ENCODE results near the gene PELI3. TPM values are rescaled to one million over a fixed set of nuclear protein-coding genes. Genes with fewer than 3 reads are reported as not detected.
A peak's percentile ranks its signal among the peaks of the same experiment; 100 is the strongest.

PELI3 gene
- polyA plus RNA-seq, 4 donors: 4.8 to 6.9 (median 6.1) TPM

GRCh38 chr11:66473167-66473566, 6.5 kb downstream of the PELI3 start:
- no peak for DNase-seq (ENCODE audit: low read depth in 4 of 4, low spot score in 3 of 4)

GRCh38 chr11:66473608-66474515, 7.2 kb downstream of the PELI3 start:
- DNase-seq (ENCODE audit: low read depth in 4 of 4, low spot score in 3 of 4): no peak

DNA sequence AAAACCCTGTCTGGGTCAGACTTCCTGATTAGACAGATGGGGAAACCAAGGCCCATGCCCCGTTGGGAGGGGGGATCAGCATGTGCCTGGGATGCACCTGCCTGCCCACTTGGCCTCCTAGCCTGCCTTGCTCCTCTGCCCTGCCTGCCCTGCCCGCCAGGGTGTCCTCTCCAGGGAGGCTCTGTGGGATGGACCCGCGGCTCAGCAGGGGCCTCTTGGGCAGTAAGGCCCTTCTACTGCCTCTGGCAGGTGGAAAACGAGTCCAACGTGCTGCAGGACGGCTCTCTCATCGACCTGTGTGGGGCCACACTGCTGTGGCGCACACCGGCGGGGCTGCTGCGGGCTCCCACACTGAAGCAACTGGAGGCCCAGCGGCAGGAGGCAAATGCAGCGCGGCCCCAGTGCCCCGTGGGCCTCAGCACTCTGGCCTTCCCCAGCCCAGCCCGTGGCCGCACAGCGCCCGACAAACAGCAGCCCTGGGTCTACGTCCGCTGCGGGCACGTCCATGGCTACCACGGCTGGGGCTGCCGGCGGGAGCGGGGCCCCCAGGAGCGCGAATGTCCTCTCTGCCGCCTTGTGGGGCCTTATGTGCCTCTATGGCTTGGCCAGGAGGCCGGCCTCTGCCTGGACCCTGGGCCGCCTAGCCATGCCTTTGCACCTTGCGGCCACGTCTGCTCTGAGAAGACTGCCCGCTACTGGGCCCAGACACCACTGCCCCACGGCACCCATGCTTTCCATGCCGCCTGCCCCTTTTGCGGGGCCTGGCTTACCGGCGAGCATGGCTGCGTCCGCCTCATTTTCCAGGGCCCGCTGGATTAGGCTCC, 8.9 kb downstream of the PELI3 start:
- no peak for DNase-seq (ENCODE audit: low read depth in 4 of 4, low spot score in 3 of 4)

DNA sequence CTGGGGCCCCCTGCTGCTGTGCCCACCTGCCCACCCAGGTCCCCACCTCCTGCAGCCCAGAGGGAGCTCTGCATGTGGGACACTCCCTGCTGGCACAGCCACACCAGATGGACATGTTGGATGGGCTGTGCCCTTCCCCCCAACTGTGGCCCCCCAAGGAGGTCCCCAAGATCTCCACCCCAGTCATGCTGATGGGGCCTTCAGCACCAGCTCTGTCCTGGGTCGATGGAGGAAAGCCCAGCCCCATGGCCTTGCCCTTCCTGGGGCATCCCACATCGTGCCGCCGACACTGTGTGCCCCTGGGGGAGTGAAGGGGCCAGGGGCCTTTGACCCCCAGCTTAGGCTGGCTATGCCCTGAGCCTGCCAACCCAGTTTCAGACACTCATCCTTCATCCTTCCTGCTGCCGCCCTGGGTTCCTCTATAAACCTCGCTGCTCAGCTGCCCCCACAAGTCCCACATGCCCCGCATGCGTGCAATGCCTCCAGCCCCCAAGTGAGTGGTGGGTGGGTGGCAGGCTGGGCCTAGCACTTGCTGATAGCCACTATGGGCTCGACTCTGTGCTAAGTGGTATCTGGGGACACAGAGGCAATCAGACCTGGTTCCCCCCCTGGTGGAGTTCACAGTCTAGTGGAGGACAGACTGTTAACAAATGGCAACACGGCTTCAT, 9.6 kb downstream of the PELI3 start:
- DNase-seq (ENCODE audit: low read depth in 4 of 4, low spot score in 3 of 4): no peak

GRCh38 chr11:66476841-66477251, 10.1 kb downstream of the PELI3 start:
- no peak for DNase-seq (ENCODE audit: low read depth in 4 of 4, low spot score in 3 of 4)

DNA sequence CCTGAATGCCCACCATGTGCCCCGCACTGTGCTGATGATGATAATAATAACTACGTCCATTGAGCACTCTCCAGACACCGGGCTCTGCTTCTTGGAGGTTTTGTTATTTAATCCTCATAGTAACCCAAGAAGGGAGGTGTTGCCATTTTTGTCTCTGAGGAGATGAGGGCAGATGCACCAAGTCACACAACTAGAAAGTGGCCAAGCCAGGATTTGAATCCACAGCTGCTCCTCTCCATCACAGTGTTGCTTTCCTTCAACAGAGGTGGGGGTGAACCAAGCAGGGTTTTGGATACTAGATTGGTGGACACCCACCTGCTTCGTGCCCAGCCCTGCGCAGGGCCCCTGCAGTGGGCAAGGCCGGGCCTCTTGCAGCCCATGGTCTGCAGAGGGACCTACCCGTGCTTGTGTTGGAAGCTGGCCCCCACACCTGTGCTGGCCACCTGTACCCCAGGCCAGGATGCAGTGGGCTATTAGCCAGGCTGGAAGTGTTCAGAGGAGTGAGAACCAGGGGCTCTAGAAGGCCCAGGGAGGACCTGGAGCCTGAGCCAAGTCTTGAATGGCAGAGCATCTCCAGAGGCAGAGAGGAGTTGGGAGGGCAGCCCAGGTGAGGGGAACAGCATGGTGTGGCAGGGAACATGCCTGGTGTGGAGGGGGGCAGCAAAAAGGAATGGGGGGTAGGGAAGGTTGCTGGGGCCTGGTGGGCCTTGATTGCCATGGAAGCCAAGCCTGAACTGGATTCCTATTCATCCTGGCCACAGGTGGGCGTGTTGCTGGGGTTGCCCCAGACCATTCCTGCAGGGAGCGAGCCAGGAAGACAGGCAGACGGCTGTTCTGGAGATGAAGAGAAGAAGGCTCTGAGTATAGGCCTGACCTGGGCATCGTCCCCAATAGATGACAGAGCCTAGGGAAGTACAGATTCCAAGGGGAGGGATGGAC, 10.8 kb downstream of the PELI3 start:
- DNase-seq (ENCODE audit: low read depth in 4 of 4, low spot score in 3 of 4): no peak

DNA sequence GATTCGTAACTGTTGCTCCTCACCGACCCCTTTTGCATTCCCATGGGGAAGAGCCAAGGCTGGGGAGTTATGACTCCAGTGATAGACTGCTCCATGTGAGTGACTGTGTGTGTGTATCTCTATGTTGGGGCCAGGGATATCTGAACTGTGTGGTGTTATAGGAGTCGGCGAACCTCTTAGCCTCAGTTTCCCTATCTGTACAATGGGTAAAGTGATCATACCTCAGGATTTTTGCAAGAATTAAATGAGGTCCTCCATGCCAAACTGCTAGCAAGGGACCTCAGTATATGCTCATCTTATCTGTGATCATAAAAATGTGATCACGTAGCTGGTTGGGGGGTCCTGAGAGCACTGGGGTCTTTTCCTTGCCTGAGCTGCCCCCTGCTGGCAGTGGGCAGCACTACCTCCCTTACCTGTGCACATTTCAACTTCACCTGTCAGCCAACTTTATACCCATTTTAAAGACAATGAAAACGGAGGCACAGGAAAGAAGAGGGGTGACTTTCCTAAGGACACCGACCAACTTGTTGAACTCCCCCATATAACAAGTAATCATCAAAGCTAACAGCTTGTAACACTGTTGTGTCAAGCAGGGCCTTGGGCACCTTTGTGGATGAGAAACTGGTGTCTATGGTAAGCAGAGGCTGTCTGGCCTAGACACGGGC, 12.2 kb downstream of the PELI3 start:
- no peak for DNase-seq (ENCODE audit: low read depth in 4 of 4, low spot score in 3 of 4)

DNA sequence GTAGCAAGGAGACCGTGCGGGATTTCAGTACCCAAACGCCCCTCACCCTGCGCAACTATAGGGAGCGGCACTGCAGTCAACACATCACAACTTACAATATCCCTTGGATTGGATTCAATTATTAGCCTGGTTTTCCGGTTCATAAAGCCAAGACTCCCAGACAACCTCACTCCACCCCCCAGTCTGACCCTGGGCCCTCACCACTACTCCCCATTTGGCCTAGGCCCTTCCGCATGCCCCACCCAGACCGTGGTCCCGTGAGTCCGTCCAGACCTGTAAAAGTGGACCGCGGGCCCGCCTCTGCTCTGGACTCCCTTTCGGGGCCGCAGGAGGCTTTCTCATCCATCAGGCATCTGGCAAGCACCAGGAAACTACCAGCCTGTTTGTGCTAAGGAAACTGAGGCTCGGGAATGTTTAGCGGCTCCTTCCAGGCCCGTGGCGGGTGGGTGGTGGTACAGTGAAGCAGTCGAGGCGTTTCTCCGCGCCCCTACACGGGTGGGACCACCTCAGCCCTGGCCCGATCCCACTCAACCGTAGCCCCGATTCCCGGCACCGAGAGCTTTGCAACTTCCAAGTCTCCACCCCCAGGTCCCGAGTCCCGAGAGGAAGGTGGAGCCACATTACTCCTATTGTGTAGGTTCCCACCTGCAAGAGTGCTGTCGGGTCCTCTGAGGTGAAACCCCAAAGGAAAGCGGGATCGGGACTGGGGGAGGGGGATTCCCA, 12.8 kb downstream of the PELI3 start:
- DNase-seq (ENCODE audit: low read depth in 4 of 4, low spot score in 3 of 4): no peak

- DNase-seq (ENCODE audit: low read depth in 4 of 4, low spot score in 3 of 4): peak; percentile 82 to 88 (median 86)
Observed at GRCh38 chr11:66480117-66480938, 13.6 kb downstream of the PELI3 start, which contains the start of gene DPP3. Gene DPP3, plus strand, starts transcription at chr11:66480434. Its CDS starts 1,767 bp downstream, at chr11:66482201.

DNA sequence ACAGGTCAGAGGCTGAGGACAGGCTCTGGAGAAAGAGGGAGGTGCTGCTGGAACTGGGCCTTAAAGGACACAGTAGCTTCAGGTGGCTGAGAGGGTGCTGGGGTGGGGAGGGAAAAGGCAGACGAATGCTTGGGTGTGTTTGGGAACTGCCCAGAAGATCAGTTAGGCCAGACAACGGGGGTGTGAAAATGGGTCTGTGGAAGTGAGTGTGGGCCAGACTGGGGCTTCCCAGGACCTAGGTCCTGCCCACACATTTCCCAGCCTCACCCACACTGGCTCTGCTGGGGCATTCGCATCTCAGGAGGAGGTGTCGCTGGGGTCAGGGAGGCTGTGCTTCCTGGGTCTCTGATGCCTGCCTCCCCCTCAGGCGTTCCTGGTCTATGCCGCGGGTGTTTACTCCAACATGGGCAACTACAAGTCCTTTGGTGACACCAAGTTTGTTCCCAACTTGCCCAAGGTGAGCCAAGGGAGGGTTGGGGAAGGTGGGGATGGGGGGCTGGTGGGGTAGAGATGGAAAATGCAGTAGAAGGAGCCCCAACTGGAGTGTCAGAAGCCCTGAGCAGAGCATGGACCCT, 18.2 kb downstream of the PELI3 start:
- DNase-seq (ENCODE audit: low read depth in 4 of 4, low spot score in 3 of 4): no peak

GRCh38 chr11:66488957-66489356, 22.3 kb downstream of the PELI3 start:
- no peak for DNase-seq (ENCODE audit: low read depth in 4 of 4, low spot score in 3 of 4)

- no peak for DNase-seq (ENCODE audit: low read depth in 4 of 4, low spot score in 3 of 4)
Observed at GRCh38 chr11:66489636-66490035, 22.9 kb downstream of the PELI3 start.

- no peak for DNase-seq (ENCODE audit: low read depth in 4 of 4, low spot score in 3 of 4)
Observed at GRCh38 chr11:66491315-66491935, 24.7 kb downstream of the PELI3 start.

GRCh38 chr11:66492161-66492865, 25.6 kb downstream of the PELI3 start:
- no peak for DNase-seq (ENCODE audit: low read depth in 4 of 4, low spot score in 3 of 4)

DNA sequence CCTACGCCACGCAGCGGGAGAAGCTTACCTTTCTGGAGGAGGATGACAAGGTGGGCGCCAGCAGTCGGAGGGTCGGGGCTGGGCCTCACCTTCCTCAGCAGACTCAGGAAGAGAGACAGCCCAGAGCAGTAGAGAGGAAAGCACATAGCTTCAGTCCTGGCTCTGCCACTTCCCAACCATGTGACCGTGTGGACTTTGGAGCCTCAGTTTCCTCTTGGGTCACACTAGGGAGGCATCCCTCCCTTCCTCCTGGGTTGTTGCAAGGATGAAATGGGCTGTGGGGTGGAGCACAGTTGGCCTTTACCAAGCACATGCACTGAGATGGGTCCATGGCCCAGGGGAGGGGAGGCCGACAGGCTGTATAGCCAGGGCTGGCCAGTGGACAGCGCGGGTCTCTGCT, 26.4 kb downstream of the PELI3 start:
- no peak for DNase-seq (ENCODE audit: low read depth in 4 of 4, low spot score in 3 of 4)

DNA sequence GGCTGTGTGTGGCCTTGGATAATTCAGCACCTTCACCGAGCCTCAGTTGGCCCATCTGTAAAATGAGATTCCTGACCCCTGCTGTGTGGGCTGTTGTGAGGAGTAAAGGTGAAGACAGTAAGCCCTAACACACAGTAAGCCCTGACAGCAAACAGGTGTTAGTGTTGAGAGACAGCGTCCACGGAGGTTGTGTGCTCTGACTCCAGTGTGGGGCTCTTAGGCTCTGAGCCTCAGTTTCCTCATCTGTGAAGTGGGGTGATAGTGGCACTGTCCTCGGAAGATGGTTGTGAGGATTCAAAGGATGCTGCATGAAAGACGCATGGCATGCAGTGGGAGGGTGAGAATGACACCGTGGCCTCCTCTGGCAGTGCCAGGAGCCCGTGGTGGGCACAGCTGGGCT, 27.8 kb downstream of the PELI3 start:
- no peak for DNase-seq (ENCODE audit: low read depth in 4 of 4, low spot score in 3 of 4)

All from left renal pelvis (tissue), 4 donors.